Smooth muscle cell (in vitro differentiated cells): ENCODE data around the gene MYH14. TPM values are rescaled to one million over a fixed set of nuclear protein-coding genes. Genes with fewer than 3 reads are reported as not detected.

Experiments
- DNase-seq: peaks from one replicate; lab custom pipeline; 2025; ENCODE audit not compliant: unreplicated experiment; lab: John Stamatoyannopoulos, UW
- H2AFZ ChIP-seq: fragments of 200-600 bp; sonication (generic); 2 replicates; pipeline ENCODE4 v1.6.0; 2016; ENCODE audit warnings: antibody characterized with exemption, low read depth, mild to moderate bottlenecking
- H3F3A ChIP-seq: fragments of 200-600 bp; sonication (generic); 2 replicates; pipeline ENCODE4 v1.6.0; 2017; ENCODE audit warnings: antibody characterized with exemption, low read depth
- H3K27ac ChIP-seq: fragments of 200-600 bp; sonication (generic); 2 replicates; pipeline ENCODE4 v1.5.1; 2016; ENCODE audit warnings: low read depth, mild to moderate bottlenecking
- H3K27me3 ChIP-seq: fragments of 200-600 bp; sonication (generic); 2 replicates; pipeline ENCODE4 v1.6.1; 2016; ENCODE audit warnings: low read depth, mild to moderate bottlenecking
- H3K36me3 ChIP-seq: fragments of 200-600 bp; sonication (generic); 2 replicates; pipeline ENCODE4 v1.5.1; 2016; ENCODE audit warnings: low read depth
- H3K4me1 ChIP-seq: fragments of 200-600 bp; sonication (generic); 2 replicates; pipeline ENCODE4 v1.5.1; 2016; ENCODE audit warnings: low read depth
- H3K4me2 ChIP-seq: fragments of 200-600 bp; sonication (generic); 2 replicates; pipeline ENCODE4 v1.6.0; 2016; ENCODE audit warnings: mild to moderate bottlenecking
- H3K4me3 ChIP-seq: fragments of 200-600 bp; sonication (generic); 2 replicates; pipeline ENCODE4 v1.5.1; 2016; ENCODE audit warnings: mild to moderate bottlenecking
- H3K79me2 ChIP-seq: fragments of 200-600 bp; sonication (generic); 2 replicates; pipeline ENCODE4 v1.6.0; 2016; ENCODE audit warnings: low read depth, mild to moderate bottlenecking
- H3K9ac ChIP-seq: fragments of 200-600 bp; sonication (generic); 2 replicates; pipeline ENCODE4 v1.6.0; 2016; ENCODE audit warnings: low read depth
- H3K9me3 ChIP-seq: fragments of 200-600 bp; sonication (generic); replicated peaks from 2 replicates; pipeline ENCODE4 v1.5.1; 2016; ENCODE audit warnings: low read depth
- H4K20me1 ChIP-seq: fragments of 200-600 bp; sonication (generic); 2 replicates; pipeline ENCODE4 v1.6.0; 2016; ENCODE audit warnings: low read depth
- CTCF ChIP-seq: fragments of 200-600 bp; sonication (generic); IDR thresholded peaks from 2 replicates; pipeline ENCODE4 v1.5.1; 2017; ENCODE audit warnings: borderline replicate concordance, mild to moderate bottlenecking, antibody characterized with exemption; ENCODE audit not compliant: insufficient read depth, poor library complexity, severe bottlenecking
- WGBS: methylation state at CpG from one replicate; pipeline ENCODE4 v1.1.7; 2016; ENCODE audit warnings: low lambda C conversion rate; 5-methylcytosine and 5-hydroxymethylcytosine counted together
- polyA plus RNA-seq: library from polyadenylated mRNA; unstranded; fragments of >200 nt; fragmentation: Nextera tagmentation; extraction: Ambion mirVana; gene quantifications from 2 replicates; pipeline ENCODE4 v1.2.1, GENCODE V29; 2016
- total RNA-seq: library from RNA; depleted of rRNA; stranded (reverse); fragments of >200 nt; gene quantifications from 2 replicates; pipeline ENCODE4 v1.2.3, GENCODE V29; 2014

MYH14 gene
- 30.6 and 44.9 TPM in 2 replicates for total RNA-seq
- 7.5 and 27.6 TPM in 2 replicates for polyA plus RNA-seq

- peaks cover 47% of the 10 kb centered on the region for H3K27me3 ChIP-seq
- 10% methylated on average over 46 of the region's 78 CpGs for WGBS
- H3F3A ChIP-seq, result no peaks in the 10 kb centered on the region
- no peak within 1 kb of the TSS for H2AFZ ChIP-seq
- H3K27ac ChIP-seq, result peak within 1 kb of the TSS; percentile 33
- no peaks in the 10 kb centered on the region for H3K36me3 ChIP-seq
- TF ChIP-seq CTCF, result no peak
- H3K4me2 ChIP-seq, result peak within 1 kb of the TSS; percentile 93
- peak within 1 kb of the TSS; percentile 81 for H3K9ac ChIP-seq
- H3K9me3 ChIP-seq, result no peaks in the 10 kb centered on the region
- peak within 1 kb of the TSS; percentile 63 for H3K4me3 ChIP-seq
- no peaks in the 10 kb centered on the region for H3K79me2 ChIP-seq
- DNase-seq, result no peak
- peaks cover 4% of the 10 kb centered on the region for H3K4me1 ChIP-seq
- H4K20me1 ChIP-seq, result no peaks in the 10 kb centered on the region
Measured at GRCh38 chr19:50203281-50204080, at the start of gene MYH14. Gene MYH14 (plus strand): TSS chr19:50203622. CDS start chr19:50210366, 6,744 bp downstream.

GRCh38 chr19:50154529-50154928 lies 48.9 kb upstream of the MYH14 start:
- Histone ChIP-seq H3F3A (no peaks in the 10 kb centered on the region), H3K9me3 (no peaks in the 10 kb centered on the region), H3K27ac (no peak overlapping the region), H4K20me1 (no peaks in the 10 kb centered on the region), H2AFZ (no peak overlapping the region), H3K4me1 (no peaks in the 10 kb centered on the region), H3K27me3 (no peaks in the 10 kb centered on the region), H3K9ac (no peak overlapping the region), H3K4me3 (no peak overlapping the region), H3K4me2 (no peak overlapping the region), H3K36me3 (no peaks in the 10 kb centered on the region), H3K79me2 (no peaks in the 10 kb centered on the region)
- 68% methylated on average over 8 of the region's 16 CpGs for WGBS
- no peak for DNase-seq
- TF ChIP-seq CTCF, result no peak

- WGBS, result 79% methylated on average over 8 of the region's 8 CpGs
- Histone ChIP-seq H3K36me3 (no peaks in the 10 kb centered on the region), H3K9ac (no peak overlapping the region), H3K4me3 (no peak overlapping the region), H3K9me3 (no peaks in the 10 kb centered on the region), H3K4me2 (no peak overlapping the region), H3K4me1 (no peaks in the 10 kb centered on the region), H3F3A (no peaks in the 10 kb centered on the region), H3K79me2 (no peaks in the 10 kb centered on the region), H3K27me3 (no peaks in the 10 kb centered on the region), H2AFZ (no peak overlapping the region), H3K27ac (no peak overlapping the region), H4K20me1 (no peaks in the 10 kb centered on the region)
- TF ChIP-seq CTCF, result no peak
- DNase-seq, result no peak
Measured at GRCh38 chr19:50155520-50156109, 47.8 kb upstream of the MYH14 start.
